ENCODE data around the gene KRT7. TPM values are rescaled to one million over a fixed set of nuclear protein-coding genes. Genes with fewer than 3 reads are reported as not detected.

The KRT7 gene
- total and polyA plus RNA-seq, 2 donors: 2.8 to 34.7 TPM

Other genes with a start within 250 kb of the KRT7 start
- gene TAMALIN, start 226.3 kb upstream of the KRT7 start, total RNA-seq: 9.2 TPM
- gene TAMALIN, start 226.3 kb upstream of the KRT7 start, polyA plus RNA-seq: 47.4 TPM
- 10.4 TPM for gene NR4A1, start 181.8 kb upstream of the KRT7 start, total RNA-seq
- gene NR4A1, start 181.8 kb upstream of the KRT7 start, polyA plus RNA-seq: 106 TPM
- 43.3 TPM for gene ATG101, start 163.3 kb upstream of the KRT7 start, total RNA-seq
- 36.7 TPM for gene ATG101, start 163.3 kb upstream of the KRT7 start, polyA plus RNA-seq
- gene SMIM41, start 153.5 kb upstream of the KRT7 start, total RNA-seq: 0.42 TPM
- gene SMIM41, start 153.5 kb upstream of the KRT7 start, polyA plus RNA-seq: 0.14 TPM
- 0.14 TPM for gene KRT80, start 41.2 kb upstream of the KRT7 start, total RNA-seq
- 4.8 TPM for gene KRT80, start 41.2 kb upstream of the KRT7 start, polyA plus RNA-seq
- 0.42 TPM for gene KRT86, start 41.4 kb downstream of the KRT7 start, total RNA-seq
- gene KRT86, start 41.4 kb downstream of the KRT7 start, polyA plus RNA-seq: 1.4 TPM
- 0.19 TPM for gene KRT81, start 58.3 kb downstream of the KRT7 start, total RNA-seq
- gene KRT81, start 58.3 kb downstream of the KRT7 start, polyA plus RNA-seq: 3.7 TPM
- 0.33 TPM for gene KRT83, start 88.2 kb downstream of the KRT7 start, total RNA-seq
- 1.0 TPM for gene KRT83, start 88.2 kb downstream of the KRT7 start, polyA plus RNA-seq
- 0.24 TPM for gene KRT85, start 134.2 kb downstream of the KRT7 start, total RNA-seq
- gene KRT85, start 134.2 kb downstream of the KRT7 start, polyA plus RNA-seq: 0.59 TPM
- gene KRT84, start 152.4 kb downstream of the KRT7 start, total RNA-seq: 0.94 TPM
- 2.5 TPM for gene KRT84, start 152.4 kb downstream of the KRT7 start, polyA plus RNA-seq
- 0.05 TPM for gene KRT82, start 173.1 kb downstream of the KRT7 start, total RNA-seq
- 0.34 TPM for gene KRT82, start 173.1 kb downstream of the KRT7 start, polyA plus RNA-seq
- 0.14 TPM for gene KRT75, start 201.1 kb downstream of the KRT7 start, total RNA-seq
- 6.8 TPM for gene KRT75, start 201.1 kb downstream of the KRT7 start, polyA plus RNA-seq
- 0.61 TPM for gene KRT6B, start 218.9 kb downstream of the KRT7 start, total RNA-seq
- gene KRT6B, start 218.9 kb downstream of the KRT7 start, polyA plus RNA-seq: 30.7 TPM
- 0.28 TPM for gene KRT6C, start 240.6 kb downstream of the KRT7 start, total RNA-seq
- 23.5 TPM for gene KRT6C, start 240.6 kb downstream of the KRT7 start, polyA plus RNA-seq